ENCODE results near the gene TLDC2.
A peak's percentile ranks its signal among the peaks of the same experiment; 100 is the strongest.
"Not testable (repeated sequence)": the region's sequence is repeated elsewhere in the genome, so short reads cannot be mapped to it uniquely, and the experiment has no call there.

Gene TLDC2

DNA sequence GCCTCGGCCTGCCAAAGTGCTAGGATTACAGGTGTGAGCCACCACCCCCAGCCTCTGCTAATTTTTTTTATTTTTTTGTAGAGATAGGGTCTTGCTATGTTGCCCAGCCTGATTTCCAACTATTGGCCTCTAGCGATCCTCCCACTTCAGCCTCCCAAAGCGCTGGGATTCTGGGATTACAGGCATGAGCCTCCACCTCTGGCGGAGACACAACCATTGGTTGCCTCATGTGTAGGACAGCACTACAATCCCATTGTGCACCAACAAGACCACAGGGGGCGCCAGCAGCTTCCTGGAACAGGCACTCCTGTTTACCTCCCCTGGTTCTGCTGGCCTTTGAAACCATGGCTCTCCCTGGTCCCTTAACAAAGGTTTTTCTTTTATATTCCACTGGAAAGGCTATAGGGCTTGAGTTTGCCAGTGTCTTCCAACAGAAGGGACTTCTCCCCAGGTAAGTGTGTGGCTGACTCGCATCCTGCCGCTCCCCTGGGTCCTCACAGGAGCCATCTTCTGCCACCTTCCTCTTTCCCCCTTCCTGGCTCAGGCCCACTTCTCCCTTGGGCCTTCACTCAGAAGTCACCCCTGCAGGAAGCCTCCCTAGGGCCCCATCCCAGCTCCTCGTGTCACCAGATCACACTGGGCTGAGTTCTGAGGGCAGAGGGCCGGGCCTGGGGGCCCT, 39.2 kb upstream of the TLDC2 start:
- no peak overlapping the region for H3K9ac ChIP-seq (ENCODE audit: low read length in 5 of 5)
- H3K27ac ChIP-seq (ENCODE audit: low read depth, low read length): no peak overlapping the region
- H3K4me1 ChIP-seq (ENCODE audit: control insufficient read depth in 5 of 5, insufficient read depth in 5 of 5, low read length in 5 of 5): peaks cover 9 to 49% (median 36%) of the 10 kb centered on the region in 5 donors

GRCh38 chr20:36838376-36838775, 37.6 kb upstream of the TLDC2 start:
- not testable (repeated sequence) for H3K9me3 ChIP-seq (ENCODE audit: control insufficient read depth in 5 of 5, low read length in 5 of 5); H3K9ac ChIP-seq (ENCODE audit: low read length in 5 of 5)
- peaks cover 0 to 13% (median 9%) of the 10 kb centered on the region in 5 donors for H3K36me3 ChIP-seq (ENCODE audit: control insufficient read depth in 5 of 5, insufficient read depth in 5 of 5, low read length in 5 of 5)

More for the DNA sequence above, 39.2 kb upstream of the TLDC2 start:
- no peaks in the 10 kb centered on the region for H3K9me3 ChIP-seq (ENCODE audit: control insufficient read depth in 5 of 5, low read length in 5 of 5)
- no peak overlapping the region for H3K4me3 ChIP-seq (ENCODE audit: low read depth in 1 of 5, low read length in 5 of 5)
- peaks cover 0 to 13% (median 9%) of the 10 kb centered on the region in 5 donors for H3K36me3 ChIP-seq (ENCODE audit: control insufficient read depth in 5 of 5, insufficient read depth in 5 of 5, low read length in 5 of 5)
- no peaks in the 10 kb centered on the region for H3K27me3 ChIP-seq (ENCODE audit: control insufficient read depth in 5 of 5, insufficient read depth in 4 of 5, low read length in 5 of 5)

DNA sequence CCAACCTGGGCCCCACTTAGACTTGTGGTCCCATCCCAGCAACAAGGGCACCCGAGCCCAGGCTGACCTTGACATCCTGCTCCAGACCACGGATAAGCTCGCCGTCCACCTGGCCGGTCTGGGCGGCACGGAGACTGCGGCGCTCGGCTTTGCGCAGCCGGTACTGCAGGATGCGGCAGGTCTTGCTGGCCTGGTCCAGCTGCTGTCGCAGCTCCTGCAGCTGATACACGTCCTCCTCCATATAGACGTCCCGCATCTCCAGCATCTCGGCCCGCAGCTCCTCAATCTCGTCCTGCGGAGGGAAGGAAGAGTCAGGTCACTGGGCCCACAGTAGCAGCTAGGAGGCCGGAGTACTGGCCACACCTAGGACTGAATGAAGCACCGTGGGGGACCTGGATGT, 36.8 kb upstream of the TLDC2 start:
- Histone ChIP-seq H3K9ac (ENCODE audit: low read length in 5 of 5) (no peak overlapping the region), H3K27ac (ENCODE audit: low read depth, low read length) (no peak overlapping the region), H3K9me3 (ENCODE audit: control insufficient read depth in 5 of 5, low read length in 5 of 5) (no peaks in the 10 kb centered on the region), H3K27me3 (ENCODE audit: control insufficient read depth in 5 of 5, insufficient read depth in 4 of 5, low read length in 5 of 5) (no peaks in the 10 kb centered on the region), H3K4me1 (ENCODE audit: control insufficient read depth in 5 of 5, insufficient read depth in 5 of 5, low read length in 5 of 5) (peaks cover 2 to 45% (median 26%) of the 10 kb centered on the region in 5 donors), H3K4me3 (ENCODE audit: low read depth in 1 of 5, low read length in 5 of 5) (no peak overlapping the region), H3K36me3 (ENCODE audit: control insufficient read depth in 5 of 5, insufficient read depth in 5 of 5, low read length in 5 of 5) (peaks cover 0 to 13% (median 9%) of the 10 kb centered on the region in 5 donors)

More at GRCh38 chr20:36838376-36838775, 37.6 kb upstream of the TLDC2 start:
- H3K27ac ChIP-seq (ENCODE audit: low read depth, low read length); H3K4me3 ChIP-seq (ENCODE audit: low read depth in 1 of 5, low read length in 5 of 5); H3K27me3 ChIP-seq (ENCODE audit: control insufficient read depth in 5 of 5, insufficient read depth in 4 of 5, low read length in 5 of 5): not testable (repeated sequence)
- peaks cover under 1 to 46% (median 28%) of the 10 kb centered on the region in 5 donors for H3K4me1 ChIP-seq (ENCODE audit: control insufficient read depth in 5 of 5, insufficient read depth in 5 of 5, low read length in 5 of 5)

GRCh38 chr20:36841030-36841429, 34.9 kb upstream of the TLDC2 start:
- Histone ChIP-seq H3K27ac (ENCODE audit: low read depth, low read length) (peak overlapping the region; percentile 7), H3K4me1 (ENCODE audit: control insufficient read depth in 5 of 5, insufficient read depth in 5 of 5, low read length in 5 of 5) (peaks cover 2 to 43% (median 26%) of the 10 kb centered on the region in 5 donors), H3K36me3 (ENCODE audit: control insufficient read depth in 5 of 5, insufficient read depth in 5 of 5, low read length in 5 of 5) (peaks cover 0 to 13% (median 9%) of the 10 kb centered on the region in 5 donors)
- not testable (repeated sequence) for H3K27me3 ChIP-seq (ENCODE audit: control insufficient read depth in 5 of 5, insufficient read depth in 4 of 5, low read length in 5 of 5); H3K4me3 ChIP-seq (ENCODE audit: low read depth in 1 of 5, low read length in 5 of 5); H3K9me3 ChIP-seq (ENCODE audit: control insufficient read depth in 5 of 5, low read length in 5 of 5); H3K9ac ChIP-seq (ENCODE audit: low read length in 5 of 5)

DNA sequence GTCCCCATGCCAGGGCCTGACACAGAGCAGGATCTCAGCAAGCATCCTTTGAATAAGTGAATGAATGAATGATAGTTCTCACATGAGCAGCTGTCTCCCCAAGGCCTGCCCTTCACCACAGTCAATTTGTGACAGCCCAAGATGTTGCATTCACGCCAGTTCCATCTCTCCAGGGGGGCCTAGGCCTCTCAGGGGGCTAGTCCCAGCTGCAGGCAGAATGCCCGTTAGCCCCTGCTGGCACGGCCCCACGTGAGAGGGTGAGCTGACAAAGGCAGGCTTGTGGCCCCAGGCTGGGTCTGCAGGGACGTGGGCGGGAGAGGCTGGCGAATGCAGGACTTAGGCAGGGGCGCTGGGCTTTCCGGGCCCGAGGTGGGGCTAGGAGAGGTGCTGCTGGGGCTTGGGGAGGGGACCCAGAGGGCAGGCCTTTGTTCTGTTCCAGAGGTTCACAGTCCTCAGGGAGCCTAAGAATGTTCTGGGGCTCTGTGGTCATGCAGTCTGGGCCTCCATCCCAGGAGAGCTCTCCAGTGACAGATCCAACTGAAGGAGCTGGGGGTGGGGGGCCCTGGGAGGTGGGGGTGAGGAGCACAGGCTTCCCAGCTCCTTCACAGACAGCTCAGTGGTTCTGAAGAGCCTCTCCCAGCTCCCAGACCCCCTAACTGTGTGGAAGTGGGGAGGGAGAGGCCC, 30.5 kb upstream of the TLDC2 start:
- Histone ChIP-seq H3K27me3 (ENCODE audit: control insufficient read depth in 5 of 5, insufficient read depth in 4 of 5, low read length in 5 of 5) (no peaks in the 10 kb centered on the region), H3K36me3 (ENCODE audit: control insufficient read depth in 5 of 5, insufficient read depth in 5 of 5, low read length in 5 of 5) (no peaks in the 10 kb centered on the region), H3K9ac (ENCODE audit: low read length in 5 of 5) (peak overlapping the region in 1 of 5 donors; percentile 28), H3K27ac (ENCODE audit: low read depth, low read length) (no peak overlapping the region), H3K4me3 (ENCODE audit: low read depth in 1 of 5, low read length in 5 of 5) (no peak overlapping the region), H3K9me3 (ENCODE audit: control insufficient read depth in 5 of 5, low read length in 5 of 5) (no peaks in the 10 kb centered on the region), H3K4me1 (ENCODE audit: control insufficient read depth in 5 of 5, insufficient read depth in 5 of 5, low read length in 5 of 5) (peaks cover 12 to 72% (median 50%) of the 10 kb centered on the region in 5 donors)

- H3K27ac ChIP-seq (ENCODE audit: low read depth, low read length): peak overlapping the region; percentile 83
- H3K27me3 ChIP-seq (ENCODE audit: control insufficient read depth in 5 of 5, insufficient read depth in 4 of 5, low read length in 5 of 5): no peaks in the 10 kb centered on the region
- H3K4me1 ChIP-seq (ENCODE audit: control insufficient read depth in 5 of 5, insufficient read depth in 5 of 5, low read length in 5 of 5): peaks cover 12 to 72% (median 55%) of the 10 kb centered on the region in 5 donors
- H3K9me3 ChIP-seq (ENCODE audit: control insufficient read depth in 5 of 5, low read length in 5 of 5): peaks cover 0 to 3% (median 2%) of the 10 kb centered on the region in 5 donors
- H3K4me3 ChIP-seq (ENCODE audit: low read depth in 1 of 5, low read length in 5 of 5): no peak overlapping the region
- no peaks in the 10 kb centered on the region for H3K36me3 ChIP-seq (ENCODE audit: control insufficient read depth in 5 of 5, insufficient read depth in 5 of 5, low read length in 5 of 5)
- peak overlapping the region in 1 of 5 donors; percentile 44 for H3K9ac ChIP-seq (ENCODE audit: low read length in 5 of 5)
These were observed 28.8 kb upstream of the TLDC2 start for GRCh38 chr20:36847009-36847709.

- Histone ChIP-seq H3K27me3 (ENCODE audit: control insufficient read depth in 5 of 5, insufficient read depth in 4 of 5, low read length in 5 of 5) (no peaks in the 10 kb centered on the region), H3K36me3 (ENCODE audit: control insufficient read depth in 5 of 5, insufficient read depth in 5 of 5, low read length in 5 of 5) (no peaks in the 10 kb centered on the region), H3K9ac (ENCODE audit: low read length in 5 of 5) (no peak overlapping the region), H3K27ac (ENCODE audit: low read depth, low read length) (peak overlapping the region; percentile 83), H3K4me3 (ENCODE audit: low read depth in 1 of 5, low read length in 5 of 5) (no peak overlapping the region), H3K4me1 (ENCODE audit: control insufficient read depth in 5 of 5, insufficient read depth in 5 of 5, low read length in 5 of 5) (peaks cover 12 to 71% (median 58%) of the 10 kb centered on the region in 5 donors), H3K9me3 (ENCODE audit: control insufficient read depth in 5 of 5, low read length in 5 of 5) (peaks cover 0 to 3% (median 2%) of the 10 kb centered on the region in 5 donors)
These were observed 28.3 kb upstream of the TLDC2 start for GRCh38 chr20:36847710-36848040.

- no peak overlapping the region for H3K9ac ChIP-seq (ENCODE audit: low read length in 5 of 5)
- H3K27me3 ChIP-seq (ENCODE audit: control insufficient read depth in 5 of 5, insufficient read depth in 4 of 5, low read length in 5 of 5): no peaks in the 10 kb centered on the region
- H3K4me3 ChIP-seq (ENCODE audit: low read depth in 1 of 5, low read length in 5 of 5): no peak overlapping the region
- peak overlapping the region; percentile 83 for H3K27ac ChIP-seq (ENCODE audit: low read depth, low read length)
- peaks cover 0 to 3% (median 2%) of the 10 kb centered on the region in 5 donors for H3K9me3 ChIP-seq (ENCODE audit: control insufficient read depth in 5 of 5, low read length in 5 of 5)
- peaks cover 12 to 70% (median 56%) of the 10 kb centered on the region in 5 donors for H3K4me1 ChIP-seq (ENCODE audit: control insufficient read depth in 5 of 5, insufficient read depth in 5 of 5, low read length in 5 of 5)
- H3K36me3 ChIP-seq (ENCODE audit: control insufficient read depth in 5 of 5, insufficient read depth in 5 of 5, low read length in 5 of 5): no peaks in the 10 kb centered on the region
These were observed 27.8 kb upstream of the TLDC2 start for GRCh38 chr20:36848078-36848660.

- Histone ChIP-seq H3K27me3 (ENCODE audit: control insufficient read depth in 5 of 5, insufficient read depth in 4 of 5, low read length in 5 of 5) (no peaks in the 10 kb centered on the region), H3K4me1 (ENCODE audit: control insufficient read depth in 5 of 5, insufficient read depth in 5 of 5, low read length in 5 of 5) (peaks cover 11 to 70% (median 53%) of the 10 kb centered on the region in 5 donors), H3K4me3 (ENCODE audit: low read depth in 1 of 5, low read length in 5 of 5) (no peak overlapping the region), H3K9me3 (ENCODE audit: control insufficient read depth in 5 of 5, low read length in 5 of 5) (peaks cover 0 to 3% (median 2%) of the 10 kb centered on the region in 5 donors), H3K9ac (ENCODE audit: low read length in 5 of 5) (no peak overlapping the region), H3K36me3 (ENCODE audit: control insufficient read depth in 5 of 5, insufficient read depth in 5 of 5, low read length in 5 of 5) (peaks cover 0 to 3% (median 0%) of the 10 kb centered on the region in 5 donors), H3K27ac (ENCODE audit: low read depth, low read length) (peak overlapping the region; percentile 83)
These were observed 27.3 kb upstream of the TLDC2 start for GRCh38 chr20:36848677-36849076.

Data from subcutaneous abdominal adipose tissue (tissue), 5 donors.